GM19025 (cell line): ENCODE data around the gene GOLM1.

Experiments
- ATAC-seq: cut with Tn5 transposase; IDR thresholded peaks from one replicate; pipeline ENCODE4 v1.9.1; 2021; ENCODE audit warnings: mild to moderate bottlenecking, low read depth, moderate library complexity; ENCODE audit not compliant: unreplicated experiment

The GOLM1 gene

GRCh38 chr9:86093788-86094555 is 5.4 kb downstream of the GOLM1 start:
- peak; percentile 49 for ATAC-seq

GRCh38 chr9:86091477-86091876 is 7.9 kb downstream of the GOLM1 start:
- no peak for ATAC-seq

GRCh38 chr9:86082870-86083269 is 16.5 kb downstream of the GOLM1 start:
- no peak for ATAC-seq

DNA sequence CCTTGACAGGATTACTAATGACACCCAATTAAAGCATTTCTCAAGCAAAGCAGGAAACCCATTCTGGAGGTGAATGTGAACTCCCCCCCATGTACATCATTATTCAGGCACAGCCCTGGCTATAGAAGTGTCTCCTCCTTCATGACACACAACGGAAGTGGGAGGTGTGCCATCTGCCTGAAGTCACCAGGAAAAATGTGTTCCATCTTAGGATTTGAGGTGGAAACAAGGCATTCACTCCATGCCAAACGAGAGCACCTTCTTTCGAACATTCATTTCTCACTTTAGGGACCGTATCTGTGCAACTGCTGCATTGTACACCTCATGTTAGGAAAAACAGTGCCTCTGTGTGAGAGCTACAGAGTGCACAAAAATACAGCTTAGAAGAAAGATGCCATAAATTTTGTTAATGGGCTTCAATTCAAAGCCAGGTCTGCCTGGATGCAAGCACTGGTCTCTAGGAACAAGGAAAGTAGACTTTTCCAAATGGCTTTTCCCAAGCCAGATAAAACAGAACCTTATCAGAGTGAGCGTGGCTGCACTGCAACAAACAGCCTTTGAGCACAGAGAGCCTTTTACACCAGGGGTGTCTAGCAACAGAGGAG is 19.4 kb downstream of the GOLM1 start:
- no peak for ATAC-seq

DNA sequence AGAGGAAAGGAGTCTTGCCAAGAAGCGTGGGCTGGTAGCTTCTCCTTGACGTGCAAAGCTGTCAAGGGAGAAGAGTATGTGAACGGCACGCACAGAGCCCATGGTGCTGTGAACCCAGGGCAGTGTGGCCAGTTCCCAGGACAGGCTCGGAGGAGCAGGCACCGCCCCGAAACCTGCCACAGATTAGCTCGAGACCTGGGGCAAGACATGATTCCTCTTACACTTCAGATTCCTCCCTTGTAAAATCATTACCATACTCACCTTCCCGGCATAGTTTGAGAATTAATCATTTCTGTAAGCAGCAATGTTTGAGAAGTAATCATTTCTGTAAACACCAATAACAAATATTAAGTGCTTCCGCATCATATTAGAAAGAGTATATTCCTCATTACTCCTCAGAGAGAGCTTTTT is 19.9 kb downstream of the GOLM1 start:
- ATAC-seq, result no peak

DNA sequence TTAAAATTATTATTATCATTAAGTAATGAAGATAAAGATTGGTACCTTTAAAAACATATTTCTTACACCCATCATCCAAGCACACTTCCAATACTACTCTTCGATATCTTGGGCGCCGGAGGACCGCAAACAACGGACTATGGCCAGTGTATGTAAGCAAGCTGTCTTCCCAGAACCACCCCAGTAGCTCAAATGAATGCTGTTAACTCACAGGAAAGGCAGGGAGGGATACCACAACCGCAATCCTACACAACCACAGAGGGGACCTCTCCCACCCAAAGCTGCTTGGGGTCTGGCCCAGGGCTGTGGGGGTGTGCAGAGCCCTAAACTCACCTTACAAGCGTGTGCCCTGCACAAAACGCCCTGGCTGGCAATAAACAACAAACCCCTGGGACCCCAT is 20.6 kb downstream of the GOLM1 start:
- no peak for ATAC-seq

DNA sequence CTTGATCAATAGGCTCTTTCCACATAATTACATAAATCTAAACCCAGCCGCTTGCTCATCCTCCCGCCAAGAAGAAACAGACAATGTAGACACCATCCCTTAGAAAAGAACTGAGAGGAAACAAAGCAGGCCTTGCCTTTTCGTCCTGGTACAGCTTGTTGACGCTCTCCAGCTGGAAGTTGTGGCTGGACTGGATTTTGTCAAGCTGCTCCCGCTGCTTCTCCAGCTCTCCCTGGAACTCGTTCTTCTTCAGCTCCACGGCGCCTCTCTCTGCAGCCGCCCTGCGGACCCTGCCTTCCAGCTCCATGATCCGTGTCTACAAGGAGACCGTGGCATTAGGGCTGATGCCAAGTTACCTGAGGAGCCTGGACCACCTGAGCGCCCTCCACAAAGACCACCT is 22.1 kb downstream of the GOLM1 start:
- ATAC-seq, result no peak

GRCh38 chr9:86075132-86076109 is 23.9 kb downstream of the GOLM1 start:
- no peak for ATAC-seq

DNA sequence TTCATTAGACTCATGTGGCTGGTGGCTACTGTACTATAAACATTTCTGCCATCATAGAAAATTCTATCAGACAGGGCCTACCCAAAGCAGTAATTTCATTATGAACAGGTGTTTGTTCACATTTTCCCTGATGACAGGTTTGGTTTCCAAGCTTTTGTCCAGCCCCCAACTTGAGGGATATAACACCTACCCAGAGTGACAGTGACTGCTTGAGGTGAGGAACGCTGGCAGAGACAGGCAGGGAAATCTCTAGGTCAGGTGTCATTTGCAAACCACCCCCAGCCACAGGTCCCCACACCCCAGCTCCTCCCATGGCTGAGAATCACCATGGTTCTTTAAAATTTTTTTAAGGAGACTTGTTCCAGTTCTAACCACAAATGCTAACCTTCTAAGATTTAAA is 25.5 kb downstream of the GOLM1 start:
- no peak for ATAC-seq

DNA sequence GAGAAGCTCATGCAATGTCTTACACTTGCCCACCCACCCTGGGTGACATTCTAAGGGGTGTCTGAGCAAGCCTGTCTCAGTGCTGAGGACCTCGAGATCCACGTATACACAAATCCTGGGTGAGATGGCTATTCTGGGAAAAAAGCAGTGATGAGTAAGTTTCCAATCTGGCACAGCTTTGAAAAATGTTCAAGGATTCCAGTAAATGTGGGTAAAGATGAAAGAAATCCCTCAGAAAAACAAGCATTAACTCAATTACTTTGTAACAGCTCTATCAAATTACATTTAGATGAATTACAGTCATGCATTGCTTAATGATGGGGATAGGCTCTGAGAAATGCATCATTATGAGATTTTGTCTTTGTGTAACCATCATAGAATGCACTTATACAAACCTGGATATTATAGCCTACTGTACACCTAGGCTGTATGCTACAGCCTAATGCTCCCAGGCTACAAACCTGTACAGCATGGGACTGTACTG is 26.9 kb downstream of the GOLM1 start:
- no peak for ATAC-seq

- no peak for ATAC-seq
Measured at GRCh38 chr9:86069206-86069869, 30.0 kb downstream of the GOLM1 start.

GRCh38 chr9:86064220-86064619 is 35.1 kb downstream of the GOLM1 start:
- ATAC-seq, result no peak

GRCh38 chr9:86062845-86063693 is 36.3 kb downstream of the GOLM1 start:
- ATAC-seq, result no peak

DNA sequence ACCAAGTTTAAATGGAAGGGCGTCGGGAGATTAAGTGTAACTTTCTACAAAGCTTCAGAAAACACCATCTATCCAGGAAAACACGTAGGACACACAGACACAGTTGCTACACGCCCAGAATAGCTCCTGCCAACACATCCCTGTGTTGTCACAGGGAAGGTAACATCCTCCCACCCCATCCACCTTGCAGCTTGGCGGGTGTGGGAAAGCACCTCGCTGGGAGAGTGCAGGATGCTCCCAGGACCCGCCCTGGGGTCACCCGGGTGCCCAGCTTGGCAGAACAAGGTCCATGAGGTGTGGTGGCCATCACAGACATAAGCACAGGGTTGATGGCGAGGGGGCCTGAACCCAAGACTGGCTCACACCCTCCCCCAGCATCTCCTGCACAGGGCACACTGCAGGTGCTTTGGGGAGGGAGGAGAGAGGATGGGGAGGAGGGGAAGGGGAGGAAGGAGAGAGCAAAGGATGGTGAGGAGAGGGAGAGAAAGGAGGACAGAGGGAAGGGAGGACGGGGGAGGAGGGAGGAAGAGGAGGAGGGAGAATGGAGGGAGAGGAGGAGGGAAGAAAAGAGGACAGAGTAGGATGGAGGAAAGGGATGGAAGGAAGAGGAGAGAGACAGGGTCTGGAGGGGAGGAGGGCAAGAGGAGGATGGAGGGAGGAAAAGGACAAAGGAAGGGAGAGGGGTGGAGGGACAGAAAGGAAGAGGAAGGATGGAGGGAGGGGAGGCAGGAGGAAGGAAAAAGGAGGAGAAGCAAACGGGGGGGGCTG is 37.2 kb downstream of the GOLM1 start:
- ATAC-seq, result no peak

DNA sequence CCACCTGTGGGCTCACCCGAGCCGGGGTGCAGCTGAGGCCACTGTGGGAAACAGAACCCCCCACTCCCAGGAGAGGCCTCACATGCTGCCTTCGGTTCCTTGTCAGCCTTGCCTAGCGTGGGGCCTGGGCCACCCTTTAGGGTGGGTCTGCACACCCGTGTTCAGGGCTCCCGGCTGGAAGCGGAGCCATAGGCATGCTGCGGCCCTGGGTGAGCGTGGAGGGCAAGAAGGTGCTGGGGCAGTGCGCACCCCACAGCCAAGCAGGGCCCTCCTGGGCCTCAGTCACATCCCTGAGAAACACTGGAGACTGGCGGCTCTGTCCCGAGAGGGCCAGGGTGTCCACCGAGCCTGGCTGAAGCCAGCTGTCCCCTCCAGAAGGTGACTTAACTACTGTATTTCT is 41.9 kb downstream of the GOLM1 start:
- ATAC-seq, result no peak

- ATAC-seq, result no peak
Measured at GRCh38 chr9:86054695-86055094, 44.7 kb downstream of the GOLM1 start.

DNA sequence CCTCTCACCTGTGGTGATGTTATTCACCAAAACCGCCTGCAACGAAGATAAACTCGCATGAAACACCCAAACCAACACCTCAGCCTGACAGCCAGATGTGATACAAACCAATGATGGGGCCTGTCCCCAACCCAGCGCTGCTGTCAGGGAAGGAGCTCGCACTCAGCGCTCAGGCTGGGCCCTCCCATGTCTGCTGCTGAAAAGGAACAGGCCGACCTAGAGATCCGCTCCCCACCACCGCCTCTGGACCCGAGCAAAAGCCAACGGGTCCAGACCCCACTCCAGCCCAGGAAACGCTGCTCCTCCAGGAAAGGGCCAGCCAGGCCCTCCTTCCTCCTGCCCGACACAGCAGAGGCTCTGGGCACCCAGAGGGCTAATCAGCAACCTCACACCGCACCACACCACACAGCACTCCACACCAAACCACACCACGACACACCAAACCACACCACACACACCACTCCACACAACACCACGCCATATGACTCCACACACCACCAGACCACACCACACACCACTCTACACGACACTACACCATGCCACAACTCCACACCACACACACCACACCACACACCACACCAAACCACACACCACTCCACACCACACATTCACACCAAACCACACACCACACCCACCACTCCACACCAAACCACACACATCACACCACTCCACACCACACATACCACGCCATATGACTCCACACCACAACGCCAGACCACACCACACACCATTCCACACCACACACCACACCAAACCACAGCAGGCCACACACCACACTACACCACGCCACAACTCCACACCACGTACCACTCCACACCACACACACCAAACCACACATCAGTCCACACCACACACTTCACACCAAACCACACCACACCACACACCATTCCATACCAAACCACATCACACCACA is 46.5 kb downstream of the GOLM1 start:
- ATAC-seq, result no peak
